Uterus (tissue), 4 donors: Measurements from ENCODE around the gene MACO1. TPM values are rescaled to one million over a fixed set of nuclear protein-coding genes. Genes with fewer than 3 reads are reported as not detected.
"Not testable (repeated sequence)": the region's sequence is repeated elsewhere in the genome, so short reads cannot be mapped to it uniquely, and the experiment has no call there.

ENCODE experiments used
- DNase-seq, 2 donors: peaks; one replicate each; pipeline ENCODE4 v3.0.0-alpha.2; 2019 to 2020
- H3K27ac ChIP-seq, 2 donors: fragments of 200-600 bp; sonication (generic); 1 replicate in 1 of 2; 2 replicates in 1 of 2; pipeline ENCODE4 v1.5.1; 2016 to 2018
- H3K27me3 ChIP-seq, 2 donors: fragments of 200-600 bp; sonication (generic); one replicate each; pipeline ENCODE4 v1.5.1; 2018 to 2019; ENCODE audit warnings: control low read depth in 1 of 2
- H3K36me3 ChIP-seq, 2 donors: fragments of 200-600 bp; sonication (generic); one replicate each; pipeline ENCODE4 v1.5.1; 2019; ENCODE audit warnings: control low read depth in 1 of 2
- H3K4me1 ChIP-seq, 2 donors: fragments of 200-600 bp; sonication (generic); one replicate each; pipeline ENCODE4 v1.5.1; 2018 to 2019; ENCODE audit warnings: control low read depth in 1 of 2
- H3K4me3 ChIP-seq, 2 donors: fragments of 200-600 bp; sonication (generic); 1 replicate in 1 of 2; 2 replicates in 1 of 2; pipeline ENCODE4 v1.5.1; 2018 to 2019; ENCODE audit warnings: mild to moderate bottlenecking in 1 of 2
- H3K9me3 ChIP-seq, 2 donors: fragments of 200-600 bp; sonication (generic); one replicate each; pipeline ENCODE4 v1.5.1; 2019; ENCODE audit warnings: control low read depth in 1 of 2
- intact Hi-C: fragments of 100-400 bp; cut with DNase I; formaldehyde crosslinking; loops from one replicate; pipeline ENCODE4 v1.15.1; 2023; ENCODE audit warnings: low total_unique reads
- total RNA-seq, 4 donors: library from RNA; depleted of rRNA in 3 of 4; stranded (reverse); fragments of >200 nt in 3 of 4; gene quantifications; one replicate each; pipeline versions ENCODE4 v1.1.0 to v1.2.4, GENCODE V29; 2014 to 2023
- TF ChIP-seq, protein P1 (sequence below), 4 experiments: fragments of 200-600 bp in 2 of 4; fragments of 450-650 bp in 2 of 4; sonication (generic) in 2 of 4; IDR thresholded peaks; one replicate each; pipeline ENCODE4 v1.5.1; 2016 to 2019; ENCODE audit warnings: antibody characterized with exemption in 4 of 4, mild to moderate bottlenecking in 2 of 4, moderate library complexity in 1 of 4
- donor health status: DM: yes; HTN: yes; CAD: no.

MACO1 gene
- total RNA-seq, 4 donors from 2014 or later, result 15.4 to 26.8 (median 20.2) TPM

DNA sequence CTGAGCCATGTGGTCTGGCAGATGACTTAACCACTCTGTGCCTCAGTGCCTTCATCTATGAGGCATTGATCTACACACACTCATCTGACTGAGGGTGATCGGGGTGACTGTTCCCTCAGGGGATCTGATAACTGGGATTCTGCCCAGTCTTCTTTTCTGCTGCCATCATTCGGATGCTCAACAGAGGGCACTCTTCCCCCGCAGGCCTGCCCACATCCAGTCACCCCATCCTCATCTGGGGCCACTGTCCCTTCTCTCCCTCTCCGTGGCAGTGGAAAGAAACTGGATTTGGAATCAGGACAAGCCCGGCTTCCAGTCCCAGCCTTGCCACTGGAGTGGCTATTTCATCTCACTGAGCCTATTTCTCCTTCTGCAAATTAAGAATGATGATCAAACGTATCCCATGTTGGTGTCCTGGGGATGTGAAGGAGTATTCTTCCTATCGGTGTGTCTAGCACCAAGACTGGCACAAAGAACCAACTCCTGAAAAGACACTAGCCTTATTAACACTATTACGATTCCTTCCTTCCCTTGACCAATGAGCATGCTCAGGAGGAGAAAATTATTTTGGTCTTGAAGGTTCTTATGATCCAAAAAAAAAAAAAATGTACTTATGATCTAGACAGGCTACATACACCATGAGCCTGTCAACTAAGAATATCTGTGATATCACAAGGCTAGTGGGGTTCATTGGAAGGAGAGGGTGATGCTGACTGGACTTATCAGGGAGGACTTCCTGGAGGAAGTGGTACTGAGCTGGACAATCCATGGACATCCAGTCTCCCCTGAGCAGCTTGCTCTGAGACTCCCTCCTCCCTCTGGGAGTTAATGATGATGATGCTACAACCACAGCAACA, 27.5 kb upstream of the MACO1 start:
- H3K27ac ChIP-seq, H3K4me3 ChIP-seq, intact Hi-C loops, H3K36me3 ChIP-seq, H3K27me3 ChIP-seq, DNase-seq, H3K4me1 ChIP-seq, H3K9me3 ChIP-seq: not testable (repeated sequence)
- TF ChIP-seq, protein P1, sequence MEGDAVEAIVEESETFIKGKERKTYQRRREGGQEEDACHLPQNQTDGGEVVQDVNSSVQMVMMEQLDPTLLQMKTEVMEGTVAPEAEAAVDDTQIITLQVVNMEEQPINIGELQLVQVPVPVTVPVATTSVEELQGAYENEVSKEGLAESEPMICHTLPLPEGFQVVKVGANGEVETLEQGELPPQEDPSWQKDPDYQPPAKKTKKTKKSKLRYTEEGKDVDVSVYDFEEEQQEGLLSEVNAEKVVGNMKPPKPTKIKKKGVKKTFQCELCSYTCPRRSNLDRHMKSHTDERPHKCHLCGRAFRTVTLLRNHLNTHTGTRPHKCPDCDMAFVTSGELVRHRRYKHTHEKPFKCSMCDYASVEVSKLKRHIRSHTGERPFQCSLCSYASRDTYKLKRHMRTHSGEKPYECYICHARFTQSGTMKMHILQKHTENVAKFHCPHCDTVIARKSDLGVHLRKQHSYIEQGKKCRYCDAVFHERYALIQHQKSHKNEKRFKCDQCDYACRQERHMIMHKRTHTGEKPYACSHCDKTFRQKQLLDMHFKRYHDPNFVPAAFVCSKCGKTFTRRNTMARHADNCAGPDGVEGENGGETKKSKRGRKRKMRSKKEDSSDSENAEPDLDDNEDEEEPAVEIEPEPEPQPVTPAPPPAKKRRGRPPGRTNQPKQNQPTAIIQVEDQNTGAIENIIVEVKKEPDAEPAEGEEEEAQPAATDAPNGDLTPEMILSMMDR (IDR thresholded peaks at IDR 0.05), result peak in 3 of 4 experiments; percentile 7 to 30 (median 26)

DNA sequence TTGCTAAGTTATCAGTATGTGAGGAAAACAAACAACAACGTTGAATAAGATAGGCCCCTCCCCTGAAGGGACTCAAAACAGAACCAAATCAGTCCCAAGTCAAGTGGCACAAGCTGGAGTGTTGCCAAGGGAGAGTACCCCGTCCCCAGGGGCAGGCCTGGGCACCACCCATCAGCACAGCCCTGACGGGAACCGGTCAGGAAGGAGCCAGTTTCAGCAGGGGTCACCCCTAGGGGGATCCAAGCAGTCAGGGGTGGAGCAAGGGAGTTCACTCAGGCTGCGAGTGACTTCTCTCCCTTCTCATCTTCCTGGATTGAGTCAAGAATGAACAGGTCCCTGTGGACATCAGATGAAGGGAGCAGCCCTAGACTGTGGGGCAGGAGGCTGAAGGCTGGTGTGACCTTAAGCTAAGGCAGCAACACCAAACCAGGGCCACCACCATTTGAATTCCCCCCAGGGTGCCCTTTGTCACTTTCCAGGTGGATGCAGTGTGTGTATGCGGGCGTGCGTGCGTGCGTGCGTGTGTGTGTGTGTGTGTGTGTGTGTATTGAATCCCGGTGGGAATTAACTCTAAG, 24.9 kb upstream of the MACO1 start:
- H3K27ac ChIP-seq, H3K36me3 ChIP-seq, H3K9me3 ChIP-seq, H3K27me3 ChIP-seq, H3K4me1 ChIP-seq, DNase-seq, H3K4me3 ChIP-seq, intact Hi-C loops: not testable (repeated sequence)

DNA sequence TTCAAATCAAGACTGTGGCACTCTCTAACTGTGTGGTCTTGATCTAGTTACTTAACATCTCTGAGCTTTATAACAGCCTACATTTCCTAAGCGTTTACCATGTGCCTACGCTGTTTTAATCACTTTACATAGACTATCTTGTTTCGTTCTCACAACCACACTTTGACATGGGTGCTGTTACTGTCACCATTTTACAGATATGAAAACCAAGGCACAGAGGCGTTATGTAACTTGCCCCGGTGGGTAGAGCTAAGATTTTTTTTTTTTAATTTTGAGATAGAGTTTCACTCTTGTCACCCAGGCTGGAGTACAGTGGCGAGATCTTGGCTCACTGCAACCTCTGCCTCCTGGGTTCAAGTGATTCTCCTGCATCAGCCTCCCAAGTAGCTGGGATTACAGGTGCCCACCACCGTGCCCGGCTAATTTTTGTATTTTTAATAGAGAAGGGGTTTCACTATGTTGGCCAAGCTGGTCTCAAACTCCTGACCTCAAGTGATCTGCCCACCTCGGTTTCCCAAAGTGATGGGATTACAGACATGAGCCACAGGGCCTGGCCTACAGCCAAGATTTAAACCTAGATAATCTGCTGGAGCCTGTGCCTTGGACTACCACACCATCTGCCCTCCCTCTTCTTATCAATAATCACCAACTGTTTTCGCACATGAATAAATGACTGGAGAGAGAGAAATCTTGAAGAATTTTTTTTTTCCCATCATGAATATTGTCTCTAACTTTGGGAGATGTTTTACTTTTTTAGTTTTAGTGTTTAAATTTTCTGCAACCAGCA, 20.9 kb upstream of the MACO1 start:
- H3K27me3 ChIP-seq, H3K36me3 ChIP-seq, intact Hi-C loops, H3K4me3 ChIP-seq, H3K9me3 ChIP-seq, H3K27ac ChIP-seq, H3K4me1 ChIP-seq, DNase-seq: not testable (repeated sequence)

DNA sequence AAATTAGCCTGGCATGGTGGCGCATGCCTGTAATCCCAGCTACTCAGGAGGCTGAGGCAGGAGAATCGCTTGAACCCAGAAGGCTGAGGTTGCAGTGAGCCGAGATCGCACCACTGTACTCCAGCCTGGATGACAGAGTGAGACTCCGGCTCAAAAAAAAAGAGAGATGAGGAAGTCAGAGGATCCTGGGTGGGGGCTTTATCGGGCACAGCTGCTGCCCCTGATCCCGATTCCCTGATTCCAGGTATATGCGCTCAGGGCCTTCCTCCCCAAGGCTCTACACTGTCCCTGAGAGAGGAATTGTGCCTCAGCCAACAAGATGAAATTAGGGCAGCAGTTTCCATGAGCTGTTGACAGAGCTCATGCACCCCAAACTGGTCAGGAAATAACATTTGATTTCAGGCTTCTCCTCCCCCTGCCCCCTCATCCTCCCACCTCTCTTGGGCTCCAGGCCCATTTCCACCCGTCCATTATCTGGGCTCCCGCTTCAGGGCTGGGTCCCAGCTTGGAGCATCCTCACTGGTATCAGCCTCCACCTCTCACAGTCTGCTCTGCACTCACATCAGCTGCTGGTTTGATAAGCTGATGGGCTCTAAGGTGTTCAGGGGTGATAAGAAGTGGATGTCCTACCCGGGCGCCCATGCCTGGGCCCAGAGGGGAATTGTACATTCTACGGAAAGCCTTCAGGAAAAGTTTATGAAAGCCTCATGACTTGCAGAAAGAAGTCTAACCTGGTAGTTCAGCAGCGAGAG, 17.6 kb upstream of the MACO1 start:
- H3K27me3 ChIP-seq, H3K36me3 ChIP-seq, H3K27ac ChIP-seq, H3K9me3 ChIP-seq, H3K4me1 ChIP-seq, H3K4me3 ChIP-seq, intact Hi-C loops, DNase-seq: not testable (repeated sequence)

DNA sequence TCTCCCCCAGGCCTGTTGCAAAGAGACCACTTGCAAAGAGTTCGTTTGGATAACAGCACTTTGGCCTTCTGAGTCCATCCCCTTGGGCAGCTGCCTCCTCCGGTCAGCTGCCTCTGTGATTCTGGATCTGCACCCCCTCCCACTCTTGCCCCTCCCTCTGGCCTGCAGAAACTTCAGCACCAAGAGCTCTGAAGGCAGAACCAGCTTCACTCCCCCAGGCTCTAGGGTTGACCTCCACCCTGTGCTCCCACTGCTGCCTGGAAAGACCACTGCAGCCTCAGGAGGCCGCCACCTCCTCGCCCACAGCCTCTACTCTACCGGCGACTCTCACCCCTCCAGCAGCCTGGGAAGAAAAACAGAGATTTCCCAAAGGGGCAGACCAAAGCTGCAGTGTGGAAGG, 16.5 kb upstream of the MACO1 start:
- H3K27me3 ChIP-seq, intact Hi-C loops, H3K9me3 ChIP-seq: not testable (repeated sequence)

DNA sequence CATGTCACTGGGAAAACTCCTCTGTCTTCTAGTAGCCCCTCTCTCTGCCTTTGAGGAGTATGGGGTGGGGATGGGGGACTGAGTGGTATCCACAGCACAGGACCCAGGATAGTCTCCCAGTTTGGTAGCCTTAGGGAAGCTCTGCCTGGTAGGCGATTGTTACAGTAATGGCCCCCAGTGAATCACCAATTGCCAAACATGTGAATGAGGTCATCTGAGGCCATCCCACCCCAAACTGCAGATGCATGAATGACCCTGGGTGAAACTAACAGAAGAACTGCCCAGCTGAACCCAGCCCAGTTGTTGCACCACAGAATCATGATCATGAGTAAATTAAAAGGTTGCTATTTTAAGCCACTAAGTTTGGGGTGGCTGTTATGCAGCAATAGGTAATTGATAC, 16.1 kb upstream of the MACO1 start:
- H3K4me3 ChIP-seq, H3K27ac ChIP-seq, H3K9me3 ChIP-seq, H3K4me1 ChIP-seq, H3K27me3 ChIP-seq, DNase-seq, H3K36me3 ChIP-seq, intact Hi-C loops: not testable (repeated sequence)

More for the DNA sequence above, 16.5 kb upstream of the MACO1 start:
- not testable (repeated sequence) for H3K4me1 ChIP-seq, H3K27ac ChIP-seq, H3K36me3 ChIP-seq, DNase-seq, H3K4me3 ChIP-seq

DNA sequence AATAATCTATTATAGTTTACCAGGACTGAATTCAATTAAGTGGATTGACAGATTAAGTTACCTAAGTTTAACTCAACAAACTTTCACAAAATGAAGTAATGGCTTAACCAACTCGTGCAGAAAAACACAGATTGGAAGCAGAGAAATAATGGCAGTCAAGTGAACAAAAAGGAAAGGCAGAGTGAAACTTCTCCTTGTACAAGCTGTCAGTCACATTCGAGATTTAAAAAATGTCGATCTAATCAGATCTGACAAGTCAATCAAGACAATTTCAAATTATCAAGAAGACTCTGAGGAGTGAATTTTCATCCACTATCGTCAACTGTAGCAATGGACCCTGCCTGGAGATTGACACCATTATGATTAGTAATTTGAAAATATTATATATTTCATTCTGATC, 13.4 kb upstream of the MACO1 start:
- H3K4me3 ChIP-seq, H3K9me3 ChIP-seq, H3K27ac ChIP-seq, H3K36me3 ChIP-seq, DNase-seq, intact Hi-C loops, H3K4me1 ChIP-seq, H3K27me3 ChIP-seq: not testable (repeated sequence)

DNA sequence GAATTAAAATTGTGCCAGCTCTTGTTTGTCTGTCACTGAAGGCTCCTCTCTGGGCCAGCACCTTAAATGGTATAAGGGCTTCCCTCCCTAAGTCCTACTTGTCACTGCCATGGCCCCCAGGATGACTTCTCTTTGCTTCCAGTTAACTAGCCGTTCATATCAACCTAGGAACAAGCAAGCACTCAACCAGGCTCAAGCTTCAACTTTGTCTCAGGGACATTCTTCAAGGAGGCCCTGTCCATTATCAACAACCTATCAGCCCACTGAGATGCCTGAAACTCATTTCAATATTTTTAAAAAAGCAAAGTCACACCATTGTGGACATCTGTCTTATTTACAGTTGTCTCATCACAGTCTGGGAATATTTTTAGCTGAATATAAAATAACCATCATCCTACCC, 11.4 kb upstream of the MACO1 start:
- DNase-seq, H3K27ac ChIP-seq, H3K36me3 ChIP-seq, H3K9me3 ChIP-seq, intact Hi-C loops, H3K4me1 ChIP-seq, H3K27me3 ChIP-seq, H3K4me3 ChIP-seq: not testable (repeated sequence)

DNA sequence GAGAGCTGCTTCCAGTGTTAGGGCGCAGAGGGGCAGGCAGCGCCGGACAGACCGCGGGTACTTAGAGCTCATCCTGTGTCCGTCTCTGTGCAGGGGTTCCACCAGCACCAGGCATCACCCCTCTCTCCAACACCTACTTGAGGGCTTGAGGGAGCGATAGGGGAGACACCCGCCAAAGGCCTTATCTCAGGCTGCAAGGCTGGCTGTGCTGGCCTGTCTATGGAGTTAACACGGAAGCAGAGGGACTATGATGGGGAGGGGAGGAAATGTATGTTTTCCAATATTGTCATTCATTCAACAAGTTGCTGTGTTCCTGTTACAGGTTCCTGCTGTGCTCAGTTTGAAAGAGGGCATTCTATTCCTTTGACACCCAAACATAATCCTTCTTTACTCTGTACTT, 10.0 kb upstream of the MACO1 start, which contains the start of gene RHCE:
Gene RHCE (minus strand): TSS at position 111 of the 400 bp plus-strand sequence. CDS start 39 bp downstream, at position 72.
- H3K27ac ChIP-seq, intact Hi-C loops, H3K9me3 ChIP-seq, DNase-seq, H3K27me3 ChIP-seq, H3K36me3 ChIP-seq, H3K4me1 ChIP-seq, H3K4me3 ChIP-seq: not testable (repeated sequence)

DNA sequence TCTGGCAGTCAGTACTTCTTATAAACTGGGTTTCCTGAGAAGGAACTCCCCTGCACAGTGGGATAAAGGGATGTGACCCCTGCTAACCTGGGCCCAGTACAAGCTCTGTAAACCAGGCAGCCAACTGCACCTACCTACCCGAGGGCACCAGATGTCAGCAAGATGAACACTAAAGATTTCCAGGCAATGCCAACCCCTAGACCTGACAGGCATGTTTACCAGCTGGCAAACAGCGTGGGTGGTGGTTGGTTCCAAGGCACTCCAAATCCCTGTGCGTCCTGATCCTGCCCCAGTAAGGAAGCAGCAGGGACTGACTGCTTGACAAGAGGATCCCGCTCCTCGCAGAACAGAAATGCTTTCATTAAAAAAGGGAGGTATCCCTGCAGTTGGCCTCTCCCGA, 7.5 kb upstream of the MACO1 start:
- H3K9me3 ChIP-seq, H3K27ac ChIP-seq, H3K4me1 ChIP-seq, H3K4me3 ChIP-seq, H3K36me3 ChIP-seq, intact Hi-C loops, DNase-seq, H3K27me3 ChIP-seq: not testable (repeated sequence)
